ENCODE results near the gene RASSF4. TPM values are rescaled to one million over a fixed set of nuclear protein-coding genes. Genes with fewer than 3 reads are reported as not detected.

Gene RASSF4
- total and polyA plus RNA-seq, 2 donors (not counting 3 experiments of a cell fraction or from before 2014, with no cell fraction given) = 7.6 to 8.2 TPM

- BruUV-seq (replicated peaks) = no TSS peak
- FAIRE-seq = peak; percentile 97
- no peaks in the 10 kb centered on the region for H3K9me3 ChIP-seq (replicated peaks; ENCODE audit: control insufficient read depth, insufficient read depth, low read length)
- H3K9ac ChIP-seq (replicated peaks; ENCODE audit: extremely low read depth, insufficient read depth, low read length) = peak within 1 kb of the TSS; percentile 70
- no peaks in the 10 kb centered on the region for H3K27me3 ChIP-seq (ENCODE audit: control insufficient read depth in 2 of 2, insufficient read depth in 2 of 2, low read length in 2 of 2)
- POLR2A ChIA-PET = interaction anchor here (0.6 to 2.2 kb wide), 12 partner anchors 8 to 693 kb away, joined by 3 to 48 read pairs (median 6); partner anchors contain the start of gene ZNF22
- peak within 1 kb of the TSS; percentile 55 for H3K4me2 ChIP-seq (ENCODE audit: insufficient read depth, low read length)
- no peaks in the 10 kb centered on the region for H3K9me1 ChIP-seq (replicated peaks; ENCODE audit: control insufficient read depth, extremely low read depth, insufficient read depth, low read length)
- peaks cover 0 to 11% of the 10 kb centered on the region in 2 experiments for H3K36me3 ChIP-seq (ENCODE audit: control insufficient read depth in 2 of 2, extremely low read depth in 1 of 2, insufficient read depth in 2 of 2, low read length in 2 of 2)
- dilution Hi-C loops (cut with MboI; ENCODE audit: extremely low pct_ligation_motif_present, low sequenced_read_pairs) = no loop called here
- peak within 1 kb of the TSS; percentile 69 for H3K27ac ChIP-seq (ENCODE audit: insufficient read depth, low read depth, low read length)
- H4K20me1 ChIP-seq (replicated peaks; ENCODE audit: control insufficient read depth, extremely low read depth, insufficient read depth, low read length) = no peaks in the 10 kb centered on the region
- no peak for TF ChIP-seq JUN (IDR thresholded peaks at IDR 0.05; ENCODE audit: borderline replicate concordance, insufficient read depth, insufficient read length, low read depth)
- peak; percentile 95 for TF ChIP-seq POLR2AphosphoS5 (IDR thresholded peaks at IDR 0.05; ENCODE audit: insufficient read depth, low read depth, low read length)
- TF ChIP-seq MAX (IDR thresholded peaks at IDR 0.05; ENCODE audit: insufficient read depth, insufficient read length) = peak; percentile 13
- peak in 1 of 2 donors; percentile 17 for TF ChIP-seq CTCF (IDR thresholded peaks at IDR 0.05; ENCODE audit: extremely low read depth in 1 of 2, insufficient read depth in 1 of 2, low read depth in 1 of 2, low read length in 2 of 2)
- TF ChIP-seq POLR2A (IDR thresholded peaks at IDR 0.05; ENCODE audit: low read depth, low read length) = peak; percentile 98
- CTCF ChIA-PET = interaction anchor here (0.7 to 1.7 kb wide), 5 partner anchors 12 to 46 kb away, joined by 3 to 11 read pairs (median 7); no protein-coding TSS in a partner anchor
- no peaks in the 10 kb centered on the region for H3K79me2 ChIP-seq (ENCODE audit: control insufficient read depth, insufficient read depth, low read length)
- peak; percentile 99 for DNase-seq (ENCODE audit: low read depth, low spot score)
- H3K4me1 ChIP-seq (ENCODE audit: control insufficient read depth, extremely low read depth, insufficient read depth, low read length) = peaks cover 49% of the 10 kb centered on the region
- intact Hi-C loops (cut with micrococcal nuclease) = loop anchor here (1.0 to 10.0 kb wide), 3 partner anchors 18 to 1304 kb away; no protein-coding TSS in a partner anchor
- no peak within 1 kb of the TSS for H2AFZ ChIP-seq (ENCODE audit: low read depth, low read length)
- H3K4me3 ChIP-seq (replicated peaks in 1 of 3; ENCODE audit: insufficient read depth in 1 of 3, low read depth in 1 of 3, low read length in 3 of 3) = peak within 1 kb of the TSS in 2 of 3 experiments; percentile 58 to 82
Observed at GRCh38 chr10:44978570-44979280, 19.1 kb downstream of the RASSF4 start, which contains the start of gene DEPP1. Gene DEPP1 (minus strand): TSS chr10:44978809. CDS start chr10:44978030, 779 bp downstream.
